ENCODE data around the gene TBC1D2B.

TBC1D2B gene

GRCh38 chr15:78060232-78060631 lies 17.3 kb downstream of the TBC1D2B start:
- H3K36me3 Mint-ChIP-seq (ENCODE audit: low read depth), result peaks cover 18% of the 10 kb centered on the region
- H3K27me3 Mint-ChIP-seq, result no peaks in the 10 kb centered on the region
- H3K27ac Mint-ChIP-seq, result peak overlapping the region; percentile 89
- no peak overlapping the region for H3K4me3 Mint-ChIP-seq
- H3K4me1 Mint-ChIP-seq (ENCODE audit: low read depth), result peaks cover 56% of the 10 kb centered on the region
- intact Hi-C loops (cut with micrococcal nuclease), result no loop called here
- no peaks in the 10 kb centered on the region for H3K9me3 Mint-ChIP-seq

GRCh38 chr15:78059110-78059839 lies 18.2 kb downstream of the TBC1D2B start:
- Mint-ChIP-seq H3K27me3 (no peaks in the 10 kb centered on the region), H3K4me3 (peak overlapping the region; percentile 49), H3K4me1 (ENCODE audit: low read depth) (peaks cover 61% of the 10 kb centered on the region), H3K36me3 (ENCODE audit: low read depth) (peaks cover 21% of the 10 kb centered on the region), H3K27ac (peak overlapping the region; percentile 89), H3K9me3 (no peaks in the 10 kb centered on the region)
- intact Hi-C loops (cut with micrococcal nuclease), result no loop called here

- H3K4me3 Mint-ChIP-seq, result no peak overlapping the region
- peaks cover 27% of the 10 kb centered on the region for H3K36me3 Mint-ChIP-seq (ENCODE audit: low read depth)
- H3K27me3 Mint-ChIP-seq, result no peaks in the 10 kb centered on the region
- H3K27ac Mint-ChIP-seq, result peak overlapping the region; percentile 89
- H3K9me3 Mint-ChIP-seq, result no peaks in the 10 kb centered on the region
- H3K4me1 Mint-ChIP-seq (ENCODE audit: low read depth), result peaks cover 67% of the 10 kb centered on the region
- intact Hi-C loops (cut with micrococcal nuclease), result no loop called here
Measured at GRCh38 chr15:78058401-78058935, 19.0 kb downstream of the TBC1D2B start.

- Mint-ChIP-seq H3K27ac (peak overlapping the region; percentile 89), H3K4me1 (ENCODE audit: low read depth) (peaks cover 74% of the 10 kb centered on the region), H3K27me3 (no peaks in the 10 kb centered on the region), H3K4me3 (no peak overlapping the region), H3K9me3 (no peaks in the 10 kb centered on the region), H3K36me3 (ENCODE audit: low read depth) (peaks cover 34% of the 10 kb centered on the region)
- intact Hi-C loops (cut with micrococcal nuclease), result no loop called here
Measured at GRCh38 chr15:78057803-78058202, 19.7 kb downstream of the TBC1D2B start.

- peaks cover 80% of the 10 kb centered on the region for H3K4me1 Mint-ChIP-seq (ENCODE audit: low read depth)
- intact Hi-C loops (cut with micrococcal nuclease), result no loop called here
- H3K36me3 Mint-ChIP-seq (ENCODE audit: low read depth), result peaks cover 44% of the 10 kb centered on the region
- peak overlapping the region; percentile 89 for H3K27ac Mint-ChIP-seq
- H3K27me3 Mint-ChIP-seq, result no peaks in the 10 kb centered on the region
- H3K4me3 Mint-ChIP-seq, result peak overlapping the region; percentile 7
- no peaks in the 10 kb centered on the region for H3K9me3 Mint-ChIP-seq
Measured at GRCh38 chr15:78056714-78057269, 20.7 kb downstream of the TBC1D2B start.

- Mint-ChIP-seq H3K27ac (peak overlapping the region; percentile 89), H3K27me3 (no peaks in the 10 kb centered on the region), H3K9me3 (no peaks in the 10 kb centered on the region), H3K36me3 (ENCODE audit: low read depth) (peaks cover 51% of the 10 kb centered on the region), H3K4me1 (ENCODE audit: low read depth) (peaks cover 84% of the 10 kb centered on the region), H3K4me3 (peak overlapping the region; percentile 10)
- intact Hi-C loops (cut with micrococcal nuclease), result no loop called here
Measured at GRCh38 chr15:78055919-78056713, 21.4 kb downstream of the TBC1D2B start.

- Mint-ChIP-seq H3K4me3 (no peak overlapping the region), H3K27ac (peak overlapping the region; percentile 89), H3K4me1 (ENCODE audit: low read depth) (peaks cover 89% of the 10 kb centered on the region), H3K36me3 (ENCODE audit: low read depth) (peaks cover 61% of the 10 kb centered on the region), H3K9me3 (no peaks in the 10 kb centered on the region), H3K27me3 (no peaks in the 10 kb centered on the region)
- intact Hi-C loops (cut with micrococcal nuclease), result loop anchor here (5.0 kb wide), 1 partner anchor 32 kb away; no protein-coding TSS in a partner anchor
Measured at GRCh38 chr15:78054966-78055365, 22.5 kb downstream of the TBC1D2B start.

GRCh38 chr15:78054518-78054917 lies 23.0 kb downstream of the TBC1D2B start:
- no peaks in the 10 kb centered on the region for H3K9me3 Mint-ChIP-seq
- no peak overlapping the region for H3K4me3 Mint-ChIP-seq
- no peak overlapping the region for H3K27ac Mint-ChIP-seq
- H3K36me3 Mint-ChIP-seq (ENCODE audit: low read depth), result peaks cover 66% of the 10 kb centered on the region
- H3K27me3 Mint-ChIP-seq, result no peaks in the 10 kb centered on the region
- intact Hi-C loops (cut with micrococcal nuclease), result loop anchor here (5.0 kb wide), 1 partner anchor 33 kb away; no protein-coding TSS in a partner anchor
- H3K4me1 Mint-ChIP-seq (ENCODE audit: low read depth), result peaks cover 89% of the 10 kb centered on the region

- H3K27me3 Mint-ChIP-seq, result no peaks in the 10 kb centered on the region
- intact Hi-C loops (cut with micrococcal nuclease), result loop anchor here (5.0 kb wide), 1 partner anchor 35 kb away; no protein-coding TSS in a partner anchor
- H3K9me3 Mint-ChIP-seq, result no peaks in the 10 kb centered on the region
- peak overlapping the region; percentile 68 for H3K27ac Mint-ChIP-seq
- peaks cover 69% of the 10 kb centered on the region for H3K36me3 Mint-ChIP-seq (ENCODE audit: low read depth)
- H3K4me1 Mint-ChIP-seq (ENCODE audit: low read depth), result peaks cover 89% of the 10 kb centered on the region
- no peak overlapping the region for H3K4me3 Mint-ChIP-seq
Measured at GRCh38 chr15:78052545-78052944, 25.0 kb downstream of the TBC1D2B start.

GRCh38 chr15:78052001-78052401 lies 25.5 kb downstream of the TBC1D2B start:
- Mint-ChIP-seq H3K9me3 (no peaks in the 10 kb centered on the region), H3K27me3 (no peaks in the 10 kb centered on the region), H3K4me1 (ENCODE audit: low read depth) (peaks cover 93% of the 10 kb centered on the region), H3K27ac (peak overlapping the region; percentile 68), H3K4me3 (peak overlapping the region; percentile 35), H3K36me3 (ENCODE audit: low read depth) (peaks cover 74% of the 10 kb centered on the region)
- intact Hi-C loops (cut with micrococcal nuclease), result loop anchor here (5.0 kb wide), 1 partner anchor 35 kb away; no protein-coding TSS in a partner anchor

- no peak overlapping the region for H3K4me3 Mint-ChIP-seq
- peak overlapping the region; percentile 68 for H3K27ac Mint-ChIP-seq
- no peaks in the 10 kb centered on the region for H3K9me3 Mint-ChIP-seq
- H3K27me3 Mint-ChIP-seq, result no peaks in the 10 kb centered on the region
- intact Hi-C loops (cut with micrococcal nuclease), result loop anchor here (5.0 kb wide), 1 partner anchor 36 kb away; no protein-coding TSS in a partner anchor
- H3K4me1 Mint-ChIP-seq (ENCODE audit: low read depth), result peaks cover 93% of the 10 kb centered on the region
- peaks cover 78% of the 10 kb centered on the region for H3K36me3 Mint-ChIP-seq (ENCODE audit: low read depth)
Measured at GRCh38 chr15:78051596-78051995, 25.9 kb downstream of the TBC1D2B start.

GRCh38 chr15:78050826-78051225 lies 26.7 kb downstream of the TBC1D2B start:
- intact Hi-C loops (cut with micrococcal nuclease), result loop anchor here (5.0 kb wide), 1 partner anchor 36 kb away; no protein-coding TSS in a partner anchor
- Mint-ChIP-seq H3K27me3 (no peaks in the 10 kb centered on the region), H3K36me3 (ENCODE audit: low read depth) (peaks cover 83% of the 10 kb centered on the region), H3K27ac (no peak overlapping the region), H3K9me3 (no peaks in the 10 kb centered on the region), H3K4me3 (no peak overlapping the region), H3K4me1 (ENCODE audit: low read depth) (peaks cover 93% of the 10 kb centered on the region)

- Mint-ChIP-seq H3K4me1 (ENCODE audit: low read depth) (peaks cover 91% of the 10 kb centered on the region), H3K27ac (peak overlapping the region; percentile 74), H3K9me3 (no peaks in the 10 kb centered on the region), H3K27me3 (no peaks in the 10 kb centered on the region), H3K36me3 (ENCODE audit: low read depth) (peaks cover 83% of the 10 kb centered on the region), H3K4me3 (no peak overlapping the region)
- intact Hi-C loops (cut with micrococcal nuclease), result loop anchor here (5.0 kb wide), 1 partner anchor 37 kb away; no protein-coding TSS in a partner anchor
Measured at GRCh38 chr15:78050441-78050809, 27.1 kb downstream of the TBC1D2B start.

Measured in dendritic cell treated with granulocyte-macrophage colony-stimulating factor and Interleukin-4, amounts not matched to agents 40 ng/mL and 50 ng/mL, for 4 days (primary cell).